ENCODE data around the gene CHRM5. TPM values are rescaled to one million over a fixed set of nuclear protein-coding genes. Genes with fewer than 3 reads are reported as not detected.
"Not testable (repeated sequence)": the region's sequence is repeated elsewhere in the genome, so short reads cannot be mapped to it uniquely, and the experiment has no call there.

CHRM5 gene
- total RNA-seq, 2 donors from 2014 or later, result 0.11 TPM; not detected in 1

GRCh38 chr15:34012461-34013028, 44.2 kb downstream of the CHRM5 start:
- H3K27ac ChIP-seq, result no peak overlapping the region
- DNase-seq (ENCODE audit: low spot score), result no peak

GRCh38 chr15:34013746-34014145, 45.4 kb downstream of the CHRM5 start:
- WGBS, result 97% methylated on average over 9 of the region's 9 CpGs
- H3K4me3 ChIP-seq, result no peak overlapping the region
- H3K27ac ChIP-seq, result no peak overlapping the region
- DNase-seq (ENCODE audit: low spot score), result no peak
- no peaks in the 10 kb centered on the region for H3K9me3 ChIP-seq
- H3K27me3 ChIP-seq (replicated peaks; ENCODE audit: insufficient read depth), result no peaks in the 10 kb centered on the region
- TF ChIP-seq CTCF (IDR thresholded peaks at IDR 0.05) (no peak), POLR2AphosphoS5 (IDR thresholded peaks at IDR 0.05) (no peak), POLR2A (IDR thresholded peaks at IDR 0.05) (no peak)
- no peaks in the 10 kb centered on the region for H3K4me1 ChIP-seq (replicated peaks)
- intact Hi-C loops (cut with DNase I), result no loop called here
- no peaks in the 10 kb centered on the region for H3K36me3 ChIP-seq

More at GRCh38 chr15:34012461-34013028, 44.2 kb downstream of the CHRM5 start:
- no peaks in the 10 kb centered on the region for H3K9me3 ChIP-seq
- TF ChIP-seq CTCF (IDR thresholded peaks at IDR 0.05) (no peak), POLR2AphosphoS5 (IDR thresholded peaks at IDR 0.05) (no peak), POLR2A (IDR thresholded peaks at IDR 0.05) (no peak)
- no peaks in the 10 kb centered on the region for H3K36me3 ChIP-seq
- no peaks in the 10 kb centered on the region for H3K27me3 ChIP-seq (replicated peaks; ENCODE audit: insufficient read depth)
- 79% methylated on average over 4 of the region's 4 CpGs for WGBS
- intact Hi-C loops (cut with DNase I), result no loop called here
- H3K4me1 ChIP-seq (replicated peaks), result no peaks in the 10 kb centered on the region
- no peak overlapping the region for H3K4me3 ChIP-seq

- Histone ChIP-seq H3K36me3 (no peaks in the 10 kb centered on the region), H3K9me3 (no peaks in the 10 kb centered on the region), H3K27ac (no peak overlapping the region), H3K27me3 (replicated peaks; ENCODE audit: insufficient read depth) (no peaks in the 10 kb centered on the region), H3K4me1 (replicated peaks) (no peaks in the 10 kb centered on the region), H3K4me3 (no peak overlapping the region)
- TF ChIP-seq CTCF (IDR thresholded peaks at IDR 0.05), result no peak
- no peak for TF ChIP-seq POLR2A (IDR thresholded peaks at IDR 0.05)
- TF ChIP-seq POLR2AphosphoS5 (IDR thresholded peaks at IDR 0.05), result no peak
- no peak for DNase-seq (ENCODE audit: low spot score)
- WGBS, result 95% methylated on average over 2 of the region's 2 CpGs
- intact Hi-C loops (cut with DNase I), result no loop called here
Measured at GRCh38 chr15:34014556-34014955, 46.3 kb downstream of the CHRM5 start.

- no peak for DNase-seq (ENCODE audit: low spot score)
- Histone ChIP-seq H3K4me3 (no peak overlapping the region), H3K27ac (no peak overlapping the region), H3K9me3 (no peaks in the 10 kb centered on the region), H3K27me3 (replicated peaks; ENCODE audit: insufficient read depth) (no peaks in the 10 kb centered on the region), H3K4me1 (replicated peaks) (no peaks in the 10 kb centered on the region), H3K36me3 (no peaks in the 10 kb centered on the region)
- WGBS, result 97% methylated on average over 16 of the region's 16 CpGs
- intact Hi-C loops (cut with DNase I), result no loop called here
- no peak for TF ChIP-seq POLR2A (IDR thresholded peaks at IDR 0.05)
Measured at GRCh38 chr15:34018021-34018645, 49.8 kb downstream of the CHRM5 start.

- H3K4me3 ChIP-seq; intact Hi-C loops (cut with DNase I); H3K4me1 ChIP-seq (replicated peaks); DNase-seq (ENCODE audit: low spot score); H3K27me3 ChIP-seq (replicated peaks; ENCODE audit: insufficient read depth); H3K36me3 ChIP-seq; H3K9me3 ChIP-seq; H3K27ac ChIP-seq: not testable (repeated sequence)
- WGBS, result 96% methylated on average over 2 of the region's 2 CpGs
Measured at GRCh38 chr15:34018738-34019137, 50.4 kb downstream of the CHRM5 start.

GRCh38 chr15:34019369-34019990, 51.2 kb downstream of the CHRM5 start:
- WGBS, result 90% methylated on average over 3 of the region's 3 CpGs
- no peak for TF ChIP-seq POLR2AphosphoS5 (IDR thresholded peaks at IDR 0.05)
- TF ChIP-seq POLR2A (IDR thresholded peaks at IDR 0.05), result no peak
- no peak for TF ChIP-seq CTCF (IDR thresholded peaks at IDR 0.05)
- no peak overlapping the region for H3K4me3 ChIP-seq
- H3K9me3 ChIP-seq, result no peaks in the 10 kb centered on the region
- H3K27ac ChIP-seq, result no peak overlapping the region
- intact Hi-C loops (cut with DNase I), result no loop called here
- no peaks in the 10 kb centered on the region for H3K36me3 ChIP-seq
- H3K27me3 ChIP-seq (replicated peaks; ENCODE audit: insufficient read depth), result no peaks in the 10 kb centered on the region
- no peaks in the 10 kb centered on the region for H3K4me1 ChIP-seq (replicated peaks)
- DNase-seq (ENCODE audit: low spot score), result no peak

Data from prostate gland (tissue), 2 donors.